Right lobe of liver (tissue), 6 donors: ENCODE results near the gene IP6K3. TPM values are rescaled to one million over a fixed set of nuclear protein-coding genes. Genes with fewer than 3 reads are reported as not detected.

Source experiments
- ATAC-seq, 4 donors: fragments of 200-7000 bp; cut with Tn5 transposase; one replicate each; pipeline ENCODE4 v1.9.1; 2020; ENCODE audit warnings: mild to moderate bottlenecking in 4 of 4, moderate library complexity in 4 of 4
- DNase-seq, 3 donors: peaks; one replicate each; pipeline ENCODE4 v3.0.0-alpha.2; 2020
- H3K27ac ChIP-seq, 3 donors: fragments of 200-600 bp; one replicate each; pipeline ENCODE4 v1.8.0; 2022
- H3K27me3 ChIP-seq, 2 donors: fragments of 200-600 bp; one replicate each; pipeline ENCODE4 v1.8.0; 2022
- H3K36me3 ChIP-seq, 4 donors: fragments of 200-600 bp; sonication (generic) in 1 of 4; one replicate each; pipeline versions ENCODE4 v1.5.1 to v1.8.0; 2017 to 2022; ENCODE audit warnings: control low read depth in 1 of 4
- H3K4me1 ChIP-seq, 4 donors: fragments of 200-600 bp; sonication (generic) in 1 of 4; one replicate each; pipeline versions ENCODE4 v1.5.1 to v1.8.0; 2017 to 2022; ENCODE audit warnings: control low read depth in 1 of 4
- H3K4me3 ChIP-seq, 3 donors: fragments of 200-600 bp; one replicate each; pipeline ENCODE4 v1.8.0; 2022
- H3K9me3 ChIP-seq, 4 donors: fragments of 200-600 bp; sonication (generic) in 1 of 4; one replicate each; pipeline versions ENCODE4 v1.5.1 to v1.8.0; 2017 to 2022; ENCODE audit warnings: control low read depth in 1 of 4
- POLR2A ChIP-seq: fragments of 450-650 bp; IDR thresholded peaks from one replicate; pipeline ENCODE4 v1.6.1; 2017; ENCODE audit warnings: antibody characterized with exemption, mild to moderate bottlenecking
- WGBS: methylation state at CpG from one replicate; pipeline ENCODE4 v1.1.6; 2018; ENCODE audit warnings: low coverage, low lambda C conversion rate; ENCODE audit not compliant: insufficient coverage; ENCODE audit errors: missing lambda C conversion rate; 5-methylcytosine and 5-hydroxymethylcytosine counted together
- intact Hi-C, 2 donors: fragments of 100-400 bp; cut with DNase I; formaldehyde crosslinking; loops; one replicate each; pipeline versions ENCODE4 v1.11.2 to v1.14.1; 2022
- total RNA-seq, 6 experiments: library from RNA; depleted of rRNA in 2 of 6; stranded (reverse); fragments of >200 nt in 2 of 6; fragmentation: NEBNext Ultra II Directional in 3 of 6; extraction: Animal tissue kit (Norgen Biotek cat#: 25700) in 3 of 6; gene quantifications; one replicate each; pipeline versions ENCODE4 v1.1.0 to v1.2.4, GENCODE V29; 2016 to 2023
- TF ChIP-seq, protein P1 (sequence below), 4 donors: fragments of 200-600 bp in 3 of 4; fragments of 450-650 bp in 1 of 4; IDR thresholded peaks; one replicate each; pipeline versions ENCODE4 v1.5.1 to v1.8.0; 2016 to 2022; ENCODE audit warnings: antibody characterized with exemption in 4 of 4, mild to moderate bottlenecking in 2 of 4
- donor health status: DM: no; HTN: yes; CAD: no.
- donor health status: DM: no; HTN: no; CAD: no.
- donor health status: DM: no; HTN: no; CAD: no.
- donor health status: DM: no; HTN: yes; CAD: no.
- donor health status: DM: no; HTN: yes; CAD: no.

The IP6K3 gene
- total RNA-seq, 6 experiments from 2014 or later = 4.8 to 28.0 (median 9.7) TPM

DNA sequence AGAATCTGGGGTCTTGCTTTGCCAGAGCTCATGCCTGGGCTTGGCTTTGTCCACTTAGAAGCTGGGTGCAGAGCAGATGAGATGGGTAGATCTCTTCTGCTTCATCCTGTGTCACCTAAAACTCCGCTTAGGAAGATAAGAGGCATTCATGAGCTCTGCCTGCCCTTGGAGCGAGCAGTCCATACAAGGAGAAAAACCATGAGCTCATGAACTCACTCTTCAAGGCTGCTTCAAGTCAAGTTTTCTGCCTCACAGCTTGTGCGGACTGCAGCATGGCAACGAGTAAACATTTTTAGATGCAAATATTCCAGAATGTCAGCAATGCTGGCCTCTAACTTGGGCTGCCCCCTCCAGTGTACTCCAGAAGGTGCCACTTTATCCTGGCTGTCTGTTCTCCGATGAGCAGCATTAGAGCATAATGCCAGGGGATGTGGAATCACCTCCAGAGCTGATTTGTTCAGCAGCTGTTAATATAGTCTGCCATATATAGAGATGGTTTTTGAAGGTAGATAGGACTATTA is 24.5 kb downstream of the IP6K3 start:
- DNase-seq = no peak
- Histone ChIP-seq H3K27me3 (no peaks in the 10 kb centered on the region), H3K9me3 (no peaks in the 10 kb centered on the region), H3K27ac (no peak overlapping the region), H3K36me3 (no peaks in the 10 kb centered on the region), H3K4me1 (peaks cover 0 to 16% (median 2%) of the 10 kb centered on the region in 4 donors), H3K4me3 (no peak overlapping the region)
- ATAC-seq = no peak
- WGBS = 94% methylated on average over 3 of the region's 5 CpGs
- intact Hi-C loops = no loop called here
- no peak for TF ChIP-seq POLR2A

DNA sequence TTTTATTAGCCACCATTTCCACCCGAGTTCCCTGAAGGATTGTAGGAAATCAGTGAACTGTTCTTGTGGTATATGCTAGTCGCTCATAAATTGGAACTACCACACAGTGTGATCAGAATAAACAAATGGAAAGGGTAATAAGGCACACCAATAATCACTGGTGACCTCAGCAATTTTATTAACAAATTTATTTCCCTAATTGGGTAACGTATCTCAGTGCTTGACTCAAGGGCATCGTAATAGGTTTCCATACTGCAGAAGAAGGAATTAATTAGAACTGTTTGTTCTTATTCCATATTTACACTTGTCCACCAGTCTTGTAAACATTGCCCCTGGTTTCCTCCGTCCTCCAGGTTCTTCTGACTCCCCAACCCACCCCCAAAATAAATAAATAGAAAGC is 25.2 kb downstream of the IP6K3 start:
- no peaks in the 10 kb centered on the region for H3K9me3 ChIP-seq
- no peaks in the 10 kb centered on the region for H3K36me3 ChIP-seq
- no peak overlapping the region for H3K4me3 ChIP-seq
- ATAC-seq (no peak), DNase-seq (no peak)
- peaks cover 0 to 21% (median 5%) of the 10 kb centered on the region in 4 donors for H3K4me1 ChIP-seq
- no peak overlapping the region for H3K27ac ChIP-seq
- TF ChIP-seq POLR2A = no peak
- TF ChIP-seq, protein P1, sequence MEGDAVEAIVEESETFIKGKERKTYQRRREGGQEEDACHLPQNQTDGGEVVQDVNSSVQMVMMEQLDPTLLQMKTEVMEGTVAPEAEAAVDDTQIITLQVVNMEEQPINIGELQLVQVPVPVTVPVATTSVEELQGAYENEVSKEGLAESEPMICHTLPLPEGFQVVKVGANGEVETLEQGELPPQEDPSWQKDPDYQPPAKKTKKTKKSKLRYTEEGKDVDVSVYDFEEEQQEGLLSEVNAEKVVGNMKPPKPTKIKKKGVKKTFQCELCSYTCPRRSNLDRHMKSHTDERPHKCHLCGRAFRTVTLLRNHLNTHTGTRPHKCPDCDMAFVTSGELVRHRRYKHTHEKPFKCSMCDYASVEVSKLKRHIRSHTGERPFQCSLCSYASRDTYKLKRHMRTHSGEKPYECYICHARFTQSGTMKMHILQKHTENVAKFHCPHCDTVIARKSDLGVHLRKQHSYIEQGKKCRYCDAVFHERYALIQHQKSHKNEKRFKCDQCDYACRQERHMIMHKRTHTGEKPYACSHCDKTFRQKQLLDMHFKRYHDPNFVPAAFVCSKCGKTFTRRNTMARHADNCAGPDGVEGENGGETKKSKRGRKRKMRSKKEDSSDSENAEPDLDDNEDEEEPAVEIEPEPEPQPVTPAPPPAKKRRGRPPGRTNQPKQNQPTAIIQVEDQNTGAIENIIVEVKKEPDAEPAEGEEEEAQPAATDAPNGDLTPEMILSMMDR (IDR thresholded peaks at IDR 0.05) = no peak
- no peaks in the 10 kb centered on the region for H3K27me3 ChIP-seq
- intact Hi-C loops = no loop called here
- WGBS = 52% methylated on average over 5 of the region's 5 CpGs

DNA sequence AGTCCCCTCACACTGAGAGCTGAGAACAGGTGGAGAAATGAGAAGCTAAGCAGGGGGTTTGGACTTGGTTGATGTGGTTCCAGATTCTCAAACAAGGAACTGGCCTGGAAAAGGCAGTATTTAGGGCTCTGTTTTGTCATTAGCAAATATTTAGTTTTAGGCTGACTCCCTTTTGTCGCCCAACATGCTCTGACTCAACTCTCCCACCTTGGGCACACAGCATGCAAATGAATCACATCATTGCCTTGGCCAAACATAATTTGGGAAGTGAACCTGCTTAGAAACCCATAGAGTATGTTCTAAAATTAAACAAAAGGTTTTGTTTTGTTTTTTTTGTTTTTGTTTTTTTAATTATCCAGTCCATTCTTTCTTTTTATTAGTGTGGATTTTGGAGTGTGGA is 25.7 kb downstream of the IP6K3 start:
- WGBS = 16% methylated on average over 1 of the region's 1 CpG
- H3K4me3 ChIP-seq = no peak overlapping the region
- ATAC-seq (peak in 3 of 4 donors; percentile 39 to 70 (median 41)), DNase-seq (no peak)
- intact Hi-C loops = no loop called here
- H3K27me3 ChIP-seq = no peaks in the 10 kb centered on the region
- no peaks in the 10 kb centered on the region for H3K36me3 ChIP-seq
- TF ChIP-seq, protein P1 (IDR thresholded peaks at IDR 0.05) = no peak
- no peak for TF ChIP-seq POLR2A
- no peaks in the 10 kb centered on the region for H3K9me3 ChIP-seq
- peaks cover 0 to 24% (median 6%) of the 10 kb centered on the region in 4 donors for H3K4me1 ChIP-seq
- H3K27ac ChIP-seq = no peak overlapping the region

DNA sequence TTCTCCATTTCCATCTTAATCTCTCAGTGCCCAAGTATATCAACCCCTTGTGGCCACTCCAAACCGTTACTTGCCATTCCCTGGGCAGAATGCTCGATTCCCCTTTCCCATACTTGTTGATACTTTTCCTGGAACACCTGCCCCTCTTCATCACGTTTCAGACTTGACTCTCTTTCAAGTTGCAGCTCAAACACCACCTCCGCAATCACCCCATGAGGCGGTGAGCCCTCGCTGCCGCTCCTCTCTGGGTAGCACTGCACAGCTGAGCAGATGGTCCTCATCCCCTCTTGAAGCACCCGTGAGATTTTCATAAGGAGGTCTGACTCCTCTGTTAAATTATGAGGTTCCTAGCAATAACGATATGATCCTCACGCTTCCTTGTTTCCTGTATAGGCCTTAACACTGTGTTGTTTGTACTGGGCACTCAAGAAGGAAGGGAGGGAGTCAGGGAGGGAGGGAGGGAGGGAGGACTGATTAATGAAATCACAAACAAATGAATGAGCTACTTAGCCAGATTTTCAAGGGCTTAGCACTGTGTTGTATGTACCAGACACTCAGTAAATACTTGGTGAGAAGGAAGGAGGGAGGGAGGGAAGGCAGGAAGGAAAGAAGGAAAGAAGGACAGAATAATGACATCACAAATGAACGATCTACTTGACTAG is 27.2 kb downstream of the IP6K3 start:
- H3K36me3 ChIP-seq = no peaks in the 10 kb centered on the region
- H3K4me3 ChIP-seq = no peak overlapping the region
- intact Hi-C loops = loop anchor here in 1 of 2 donors (10.0 kb wide), 1 partner anchor 45 kb away; no protein-coding TSS in a partner anchor
- 77% methylated on average over 11 of the region's 11 CpGs for WGBS
- TF ChIP-seq, protein P1 (IDR thresholded peaks at IDR 0.05) = no peak
- no peak for TF ChIP-seq POLR2A
- no peak overlapping the region for H3K27ac ChIP-seq
- no peaks in the 10 kb centered on the region for H3K27me3 ChIP-seq
- DNase-seq = no peak
- H3K9me3 ChIP-seq = no peaks in the 10 kb centered on the region
- peaks cover 0 to 24% (median 6%) of the 10 kb centered on the region in 4 donors for H3K4me1 ChIP-seq
- ATAC-seq = no peak

DNA sequence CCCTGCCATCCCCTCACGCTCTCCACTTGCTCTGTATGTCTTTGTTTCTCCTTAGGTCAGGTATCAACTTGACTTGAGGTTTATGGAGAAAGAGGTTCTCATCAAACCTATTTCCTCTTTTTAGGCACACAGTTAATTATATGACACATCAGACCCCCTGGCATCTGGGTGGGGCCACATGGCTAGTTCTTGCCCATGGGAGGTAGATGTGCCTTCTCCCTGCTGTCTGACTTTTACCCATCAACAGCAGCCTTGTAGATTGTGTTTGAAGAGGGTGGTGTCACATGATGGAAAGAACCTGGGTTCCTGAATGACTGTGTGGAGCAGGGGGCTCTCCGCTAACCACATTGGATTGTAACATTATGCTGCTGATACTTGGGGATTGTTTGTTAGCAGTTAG is 28.0 kb downstream of the IP6K3 start:
- Histone ChIP-seq H3K27ac (no peak overlapping the region), H3K27me3 (no peaks in the 10 kb centered on the region), H3K4me1 (peaks cover 0 to 24% (median 6%) of the 10 kb centered on the region in 4 donors), H3K36me3 (no peaks in the 10 kb centered on the region), H3K4me3 (no peak overlapping the region), H3K9me3 (no peaks in the 10 kb centered on the region)
- WGBS = 90% methylated on average over 2 of the region's 2 CpGs
- intact Hi-C loops = loop anchor here in 1 of 2 donors (10.0 kb wide), 1 partner anchor 46 kb away; no protein-coding TSS in a partner anchor
- ATAC-seq (no peak), DNase-seq (no peak)
- TF ChIP-seq, protein P1 (IDR thresholded peaks at IDR 0.05) = no peak
- no peak for TF ChIP-seq POLR2A
